Lower lobe of right lung (tissue), 2 donors: Measurements from ENCODE around the gene PKMYT1. TPM values are rescaled to one million over a fixed set of nuclear protein-coding genes. Genes with fewer than 3 reads are reported as not detected.
A peak's percentile ranks its signal among the peaks of the same experiment; 100 is the strongest.

Experiments used
- ATAC-seq, 2 donors: fragments of 200-7000 bp; cut with Tn5 transposase; one replicate each; pipeline ENCODE4 v1.9.1; 2020 to 2022; ENCODE audit warnings: mild to moderate bottlenecking in 2 of 2, moderate library complexity in 2 of 2
- DNase-seq: peaks from one replicate; pipeline ENCODE4 v3.0.0-alpha.2; 2020
- H3K27ac ChIP-seq: fragments of 200-600 bp; one replicate; pipeline ENCODE4 v1.8.0; 2022
- H3K27me3 ChIP-seq: fragments of 200-600 bp; one replicate; pipeline ENCODE4 v1.8.0; 2022; ENCODE audit warnings: low read depth
- H3K36me3 ChIP-seq: fragments of 200-600 bp; one replicate; pipeline ENCODE4 v1.8.0; 2022; ENCODE audit warnings: mild to moderate bottlenecking
- H3K4me1 ChIP-seq: fragments of 200-600 bp; one replicate; pipeline ENCODE4 v1.8.0; 2022
- H3K4me3 ChIP-seq: fragments of 200-600 bp; one replicate; pipeline ENCODE4 v1.8.0; 2022; ENCODE audit warnings: mild to moderate bottlenecking
- H3K9me3 ChIP-seq: fragments of 200-600 bp; one replicate; pipeline ENCODE4 v1.8.0; 2022
- CTCF ChIP-seq: fragments of 200-600 bp; IDR thresholded peaks from one replicate; pipeline ENCODE4 v1.8.0; 2022; ENCODE audit warnings: antibody characterized with exemption, mild to moderate bottlenecking
- intact Hi-C: fragments of 100-400 bp; cut with DNase I; formaldehyde crosslinking; loops from one replicate; pipeline ENCODE4 v1.11.0; 2022
- total RNA-seq: library from RNA; stranded (reverse); fragmentation: NEBNext Ultra II Directional; extraction: Animal tissue kit (Norgen Biotek cat#: 25700); gene quantifications from one replicate; pipeline ENCODE4 v1.2.1, GENCODE V29; 2021
- donor health status: DM: no; HTN: yes; CAD: no; lungs with severe emphysema.

PKMYT1 gene
- total RNA-seq, 1 donor from 2014 or later, result 4.0 TPM

- intact Hi-C loops, result no loop called here
- no peaks in the 10 kb centered on the region for H3K9me3 ChIP-seq
- ATAC-seq (no peak), DNase-seq (no peak)
- TF ChIP-seq CTCF, result no peak
- no peaks in the 10 kb centered on the region for H3K27me3 ChIP-seq
- H3K36me3 ChIP-seq, result no peaks in the 10 kb centered on the region
- H3K4me3 ChIP-seq, result no peak overlapping the region
- no peak overlapping the region for H3K27ac ChIP-seq
- peaks cover 24% of the 10 kb centered on the region for H3K4me1 ChIP-seq
Measured at GRCh38 chr16:2973605-2974318, 6.5 kb downstream of the PKMYT1 start.

GRCh38 chr16:2973093-2973492 is 7.2 kb downstream of the PKMYT1 start:
- H3K4me1 ChIP-seq, result peaks cover 30% of the 10 kb centered on the region
- H3K27me3 ChIP-seq, result peaks cover 2% of the 10 kb centered on the region
- no peaks in the 10 kb centered on the region for H3K36me3 ChIP-seq
- no peak overlapping the region for H3K4me3 ChIP-seq
- no peaks in the 10 kb centered on the region for H3K9me3 ChIP-seq
- intact Hi-C loops, result no loop called here
- TF ChIP-seq CTCF, result no peak
- no peak overlapping the region for H3K27ac ChIP-seq
- ATAC-seq, result no peak
- no peak for DNase-seq

- no peak for DNase-seq
- no peaks in the 10 kb centered on the region for H3K9me3 ChIP-seq
- no peak overlapping the region for H3K27ac ChIP-seq
- peaks cover 32% of the 10 kb centered on the region for H3K4me1 ChIP-seq
- intact Hi-C loops, result no loop called here
- H3K36me3 ChIP-seq, result no peaks in the 10 kb centered on the region
- H3K4me3 ChIP-seq, result no peak overlapping the region
- no peak for TF ChIP-seq CTCF
- peaks cover 11% of the 10 kb centered on the region for H3K27me3 ChIP-seq
- no peak for ATAC-seq
Measured at GRCh38 chr16:2971985-2972784, 8.1 kb downstream of the PKMYT1 start.

- Histone ChIP-seq H3K4me3 (no peak overlapping the region), H3K9me3 (no peaks in the 10 kb centered on the region), H3K27ac (no peak overlapping the region), H3K36me3 (no peaks in the 10 kb centered on the region), H3K27me3 (peaks cover 20% of the 10 kb centered on the region), H3K4me1 (peaks cover 40% of the 10 kb centered on the region)
- DNase-seq (no peak), ATAC-seq (no peak)
- intact Hi-C loops, result no loop called here
- no peak for TF ChIP-seq CTCF
Measured at GRCh38 chr16:2971134-2971984, 8.9 kb downstream of the PKMYT1 start.

GRCh38 chr16:2970563-2970962 is 9.7 kb downstream of the PKMYT1 start:
- Histone ChIP-seq H3K27me3 (peaks cover 28% of the 10 kb centered on the region), H3K4me1 (peaks cover 42% of the 10 kb centered on the region), H3K27ac (no peak overlapping the region), H3K36me3 (no peaks in the 10 kb centered on the region), H3K9me3 (no peaks in the 10 kb centered on the region), H3K4me3 (peak overlapping the region; percentile 86)
- ATAC-seq (no peak), DNase-seq (no peak)
- intact Hi-C loops, result no loop called here
- TF ChIP-seq CTCF, result no peak
